KG1 (cell line): ENCODE measurements around the gene FYN.

Experiments used
- DNase-seq: peaks from one replicate; lab custom pipeline; 2025; lab: John Stamatoyannopoulos, UW

The FYN gene

GRCh38 chr6:111707773-111708172 lies 165.5 kb downstream of the FYN start:
- no peak for DNase-seq

- DNase-seq, result no peak
These were observed 166.3 kb downstream of the FYN start for GRCh38 chr6:111706841-111707391.

- no peak for DNase-seq
These were observed 169.5 kb downstream of the FYN start for GRCh38 chr6:111703723-111704122.

- no peak for DNase-seq
These were observed 171.0 kb downstream of the FYN start for GRCh38 chr6:111702268-111702667.

- DNase-seq, result no peak
These were observed 172.1 kb downstream of the FYN start for GRCh38 chr6:111701146-111701545.

- no peak for DNase-seq
These were observed 173.0 kb downstream of the FYN start for GRCh38 chr6:111700135-111700690.

GRCh38 chr6:111699123-111699522 lies 174.1 kb downstream of the FYN start:
- no peak for DNase-seq

GRCh38 chr6:111696814-111697213 lies 176.4 kb downstream of the FYN start:
- no peak for DNase-seq

GRCh38 chr6:111692327-111693164 lies 180.7 kb downstream of the FYN start:
- DNase-seq, result no peak

- no peak for DNase-seq
These were observed 181.7 kb downstream of the FYN start for GRCh38 chr6:111691345-111692225.

GRCh38 chr6:111689946-111690345 lies 183.3 kb downstream of the FYN start:
- DNase-seq, result no peak

GRCh38 chr6:111689419-111689818 lies 183.8 kb downstream of the FYN start:
- no peak for DNase-seq

- no peak for DNase-seq
These were observed 184.9 kb downstream of the FYN start for GRCh38 chr6:111688331-111688730.

- DNase-seq, result no peak
These were observed 185.6 kb downstream of the FYN start for GRCh38 chr6:111687652-111688051.

- no peak for DNase-seq
These were observed 186.4 kb downstream of the FYN start for GRCh38 chr6:111686932-111687266.

- no peak for DNase-seq
These were observed 186.9 kb downstream of the FYN start for GRCh38 chr6:111686249-111686931.

GRCh38 chr6:111685526-111685925 lies 187.7 kb downstream of the FYN start:
- DNase-seq, result no peak

GRCh38 chr6:111685058-111685457 lies 188.2 kb downstream of the FYN start:
- no peak for DNase-seq

- no peak for DNase-seq
These were observed 189.4 kb downstream of the FYN start for GRCh38 chr6:111683749-111684267.

GRCh38 chr6:111683157-111683556 lies 190.1 kb downstream of the FYN start:
- DNase-seq, result no peak

GRCh38 chr6:111681860-111682259 lies 191.4 kb downstream of the FYN start:
- no peak for DNase-seq
